HG03439 (cell line): ENCODE measurements around the gene TMBIM1.

Experiments used
- ATAC-seq: cut with Tn5 transposase; IDR thresholded peaks from one replicate; pipeline ENCODE4 v1.9.1; 2021; ENCODE audit warnings: mild to moderate bottlenecking, moderate library complexity; ENCODE audit not compliant: unreplicated experiment

Gene TMBIM1

DNA sequence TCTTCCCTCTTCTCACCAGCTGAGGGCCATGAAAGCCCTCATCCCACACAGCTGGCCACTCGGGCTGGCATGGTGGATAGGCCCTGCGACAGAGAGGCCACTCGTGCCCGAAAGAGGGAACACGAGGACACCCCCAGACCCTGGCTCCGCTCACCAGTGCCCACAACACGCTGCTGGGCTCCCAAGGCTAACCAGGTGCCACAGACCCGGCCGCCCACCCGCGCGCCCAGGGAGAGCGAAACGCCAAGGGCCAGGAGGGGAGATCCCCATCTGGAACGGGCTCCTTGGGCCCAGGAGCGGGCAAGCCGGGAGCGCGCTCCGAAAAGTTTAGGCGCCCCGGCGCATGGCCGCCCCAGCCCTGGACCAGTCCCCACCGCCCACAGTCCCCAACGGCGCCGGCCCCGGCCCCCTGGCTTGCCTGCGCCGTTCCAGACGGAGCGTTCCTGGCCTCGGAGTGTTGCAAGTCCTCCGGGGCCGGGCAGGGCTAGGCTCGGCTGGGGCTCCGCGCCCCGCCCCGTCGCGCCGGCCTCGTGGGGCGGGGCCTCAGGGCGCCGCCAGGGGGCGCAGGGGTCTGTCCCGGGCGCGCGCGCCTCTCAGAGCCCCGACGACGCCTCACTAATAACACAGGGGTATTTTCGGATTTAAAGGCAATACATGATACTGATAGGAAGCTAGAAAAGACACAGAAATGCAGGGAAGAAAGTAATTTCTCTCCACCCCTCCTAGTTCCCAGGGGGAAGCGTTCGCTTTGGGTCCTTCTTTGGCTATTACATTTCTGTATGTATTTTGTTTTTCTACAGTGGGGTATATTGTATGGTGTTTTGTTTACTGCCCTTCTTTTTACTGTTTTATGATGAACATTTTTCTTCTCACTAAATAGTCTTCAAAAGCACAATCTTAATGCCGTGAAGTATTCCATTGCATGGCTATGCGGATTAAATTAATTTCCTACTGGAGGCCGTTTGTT is at the start of gene TMBIM1:
Gene TMBIM1 (minus strand): TSS at position 456 of the 967 bp plus-strand sequence. CDS start 10,362 bp downstream, outside the sequence.
- peak; percentile 69 for ATAC-seq

DNA sequence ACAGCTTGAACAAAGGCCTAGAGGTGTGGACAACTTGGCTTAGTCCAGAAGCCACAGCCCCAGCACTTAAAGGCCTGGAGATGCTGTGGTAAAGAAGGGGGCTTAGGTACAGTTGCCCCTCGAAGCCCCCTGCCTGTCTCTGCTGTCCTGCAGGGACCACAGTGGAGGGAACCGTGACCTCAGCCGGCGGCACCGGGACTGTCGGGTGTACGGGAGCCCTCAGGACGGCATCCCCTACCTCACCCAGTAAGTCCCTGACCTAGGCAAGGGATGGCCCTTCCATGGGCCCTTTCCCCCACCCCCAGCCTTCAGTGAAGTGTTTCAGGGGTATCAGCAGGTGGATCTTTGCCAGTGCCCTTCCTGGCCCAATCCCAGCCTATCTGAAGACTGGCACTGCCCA is 49.1 kb upstream of the TMBIM1 start:
- ATAC-seq, result no peak

GRCh38 chr2:218340656-218341055 is 48.4 kb upstream of the TMBIM1 start:
- no peak for ATAC-seq

DNA sequence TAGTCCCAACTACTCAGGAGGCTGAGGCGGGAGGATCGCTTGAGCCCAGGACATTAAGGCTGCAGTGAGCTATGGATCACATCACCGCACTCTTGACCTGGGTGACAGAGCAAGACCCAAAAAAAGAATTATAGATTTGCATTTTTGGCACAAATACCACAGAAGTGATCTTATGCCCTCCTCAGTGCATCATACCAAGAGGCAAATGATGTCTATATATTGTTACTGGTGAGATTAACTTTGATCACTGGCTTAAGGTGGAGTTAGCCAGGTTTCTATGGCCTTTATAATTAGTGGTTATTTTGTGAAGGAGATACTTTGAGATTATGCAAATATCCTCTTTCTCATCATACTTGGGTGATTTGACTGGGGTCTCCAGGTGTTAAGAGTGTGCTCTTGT is 42.2 kb upstream of the TMBIM1 start:
- no peak for ATAC-seq

- ATAC-seq, result no peak
Measured at GRCh38 chr2:218332920-218333645, 40.8 kb upstream of the TMBIM1 start.

- ATAC-seq, result no peak
Measured at GRCh38 chr2:218332288-218332687, 40.0 kb upstream of the TMBIM1 start.

GRCh38 chr2:218331745-218332144 is 39.4 kb upstream of the TMBIM1 start:
- ATAC-seq, result no peak

DNA sequence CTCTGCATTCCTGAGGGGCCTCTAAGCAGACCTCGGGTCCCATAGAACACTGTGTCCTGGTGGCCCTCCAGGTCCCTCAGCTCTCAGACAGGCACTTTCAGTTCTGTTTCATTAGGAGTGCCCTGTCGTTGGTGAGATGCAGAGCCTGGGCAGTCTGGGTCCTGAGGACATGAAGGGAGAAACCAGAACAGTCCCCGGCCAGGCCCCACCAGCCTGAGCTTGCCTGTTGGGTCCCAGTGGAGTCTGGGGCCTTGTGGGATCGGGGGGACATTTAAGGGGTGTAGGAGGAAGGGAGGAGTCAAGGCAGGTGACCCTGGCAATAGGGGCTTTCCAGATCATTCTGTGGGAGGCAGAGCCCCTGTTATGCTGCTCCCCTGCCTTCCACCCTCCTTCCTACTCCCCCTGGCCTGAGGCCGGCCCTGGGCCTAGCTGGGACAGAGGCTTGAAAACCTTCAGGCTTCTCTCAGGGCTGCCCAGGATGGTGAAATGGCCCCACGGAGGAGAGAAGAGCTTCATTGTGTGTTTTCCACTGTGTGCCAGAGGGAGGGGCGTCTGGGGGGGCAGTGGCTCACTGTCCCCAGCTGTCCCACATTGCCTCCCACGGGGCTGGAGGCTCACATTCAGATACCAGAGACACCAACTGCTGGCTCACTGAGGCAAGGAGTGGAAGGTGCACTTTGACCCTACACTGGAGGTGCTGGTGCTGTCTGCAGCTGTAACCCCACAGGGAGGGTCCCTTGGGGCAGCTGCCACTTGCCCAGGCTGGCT is 37.7 kb upstream of the TMBIM1 start:
- ATAC-seq, result peak; percentile 47

DNA sequence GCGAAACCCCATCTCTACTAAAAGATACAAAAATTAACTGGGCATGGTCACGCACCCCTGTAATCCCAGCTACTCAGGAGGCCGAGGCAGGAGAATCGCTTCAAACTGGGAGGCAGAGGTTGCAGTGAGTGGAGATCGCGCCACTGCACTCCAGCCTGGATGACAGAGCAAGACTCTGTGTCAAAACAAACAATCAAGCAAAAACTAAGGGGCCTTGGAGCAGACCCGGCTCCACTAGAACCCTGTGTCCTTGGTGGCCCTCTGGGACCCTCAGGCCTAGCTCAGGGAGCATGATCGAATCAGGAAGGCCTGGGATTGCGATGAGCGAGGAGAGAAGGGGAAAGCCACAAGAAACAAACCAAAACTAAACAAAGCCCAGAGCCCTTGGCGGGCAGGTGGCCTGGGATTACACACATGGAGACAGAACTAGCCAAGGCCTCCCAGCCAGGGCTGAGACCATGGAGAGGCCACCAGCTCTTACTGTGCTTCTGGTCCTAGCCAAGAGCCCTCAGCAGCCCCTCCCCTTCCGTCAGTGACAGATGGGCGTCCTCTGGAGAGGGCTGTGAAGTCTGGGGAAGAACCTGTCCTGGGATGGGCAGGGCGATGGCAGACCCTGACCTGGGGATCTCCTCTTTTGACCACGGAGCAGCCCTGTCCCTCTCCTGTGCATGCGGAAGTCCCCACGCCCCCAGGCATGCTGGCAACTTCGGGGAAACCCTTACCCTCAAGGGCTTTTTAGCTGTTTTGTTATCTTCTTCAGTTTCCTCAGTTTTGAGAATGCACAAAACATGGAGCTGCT is 36.9 kb upstream of the TMBIM1 start:
- peak; percentile 38 for ATAC-seq

DNA sequence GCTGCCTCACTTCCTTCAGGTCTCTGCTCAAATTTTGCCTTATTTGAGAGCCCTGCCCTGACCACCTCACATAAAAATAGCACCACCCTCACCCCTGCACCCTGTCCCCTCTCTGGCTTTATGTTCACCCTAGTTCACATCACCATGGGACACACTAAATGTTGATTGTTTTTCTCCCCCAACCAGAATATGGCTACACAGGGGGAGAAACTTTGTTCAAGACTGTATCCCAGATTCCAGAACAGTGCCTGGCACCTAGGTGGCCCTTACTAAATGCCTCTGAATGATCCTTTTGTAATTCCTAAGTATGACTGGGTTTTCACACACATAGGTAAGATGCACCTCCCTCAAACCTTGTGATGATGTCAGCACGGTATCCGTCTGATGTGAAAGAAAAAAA is 36.0 kb upstream of the TMBIM1 start:
- no peak for ATAC-seq

- ATAC-seq, result no peak
Measured at GRCh38 chr2:218327451-218328210, 35.3 kb upstream of the TMBIM1 start.

GRCh38 chr2:218326315-218326714 is 34.0 kb upstream of the TMBIM1 start:
- ATAC-seq, result no peak

GRCh38 chr2:218325566-218326160 is 33.4 kb upstream of the TMBIM1 start:
- ATAC-seq, result no peak

DNA sequence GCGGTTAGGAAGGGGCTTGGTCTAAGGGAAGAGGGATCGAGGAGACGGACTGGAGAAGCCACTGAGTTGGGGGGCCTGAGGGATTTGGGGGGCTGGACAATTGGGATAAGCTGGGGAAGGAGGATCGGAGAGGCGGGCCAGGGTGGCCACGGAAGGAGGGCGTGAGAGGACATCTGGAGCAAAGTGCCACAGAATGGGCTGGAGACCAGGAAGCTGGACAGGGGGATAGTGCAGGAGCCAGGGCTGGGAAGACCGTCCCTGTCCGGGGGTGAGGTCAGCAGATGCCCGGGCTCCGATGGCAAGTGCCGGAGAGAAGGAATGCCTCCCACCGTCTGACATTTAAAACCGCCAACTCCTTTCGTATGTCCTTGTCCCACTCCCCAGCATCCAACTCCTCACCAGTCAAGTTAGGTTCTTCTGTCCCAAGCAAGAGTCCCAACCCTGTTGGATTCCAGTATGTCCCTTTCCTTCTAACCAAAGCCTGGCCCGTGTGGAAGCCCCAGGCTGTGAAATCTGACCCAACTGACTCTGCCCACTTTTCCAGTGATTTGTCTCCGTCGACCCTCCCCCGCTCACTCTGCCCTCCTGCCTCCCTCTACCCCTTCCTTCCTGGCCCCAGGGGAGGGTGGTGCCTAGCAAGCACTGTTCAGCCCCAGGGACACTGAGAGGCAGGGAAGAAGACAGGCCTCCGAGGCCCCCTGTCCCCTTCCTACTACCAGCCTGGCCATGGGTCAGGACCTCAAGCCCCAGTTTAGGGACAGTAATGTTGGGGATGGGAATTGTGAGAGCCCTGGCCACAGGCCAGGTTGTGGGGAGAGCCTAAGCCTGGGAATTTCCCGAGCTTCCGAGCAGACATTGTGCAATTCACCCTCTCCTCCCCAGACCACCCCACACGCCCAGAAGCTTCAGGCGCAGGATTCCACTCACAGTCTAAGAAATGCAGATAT is 31.5 kb upstream of the TMBIM1 start:
- ATAC-seq, result no peak

GRCh38 chr2:218322768-218323525 is 30.6 kb upstream of the TMBIM1 start:
- ATAC-seq, result peak; percentile 63

DNA sequence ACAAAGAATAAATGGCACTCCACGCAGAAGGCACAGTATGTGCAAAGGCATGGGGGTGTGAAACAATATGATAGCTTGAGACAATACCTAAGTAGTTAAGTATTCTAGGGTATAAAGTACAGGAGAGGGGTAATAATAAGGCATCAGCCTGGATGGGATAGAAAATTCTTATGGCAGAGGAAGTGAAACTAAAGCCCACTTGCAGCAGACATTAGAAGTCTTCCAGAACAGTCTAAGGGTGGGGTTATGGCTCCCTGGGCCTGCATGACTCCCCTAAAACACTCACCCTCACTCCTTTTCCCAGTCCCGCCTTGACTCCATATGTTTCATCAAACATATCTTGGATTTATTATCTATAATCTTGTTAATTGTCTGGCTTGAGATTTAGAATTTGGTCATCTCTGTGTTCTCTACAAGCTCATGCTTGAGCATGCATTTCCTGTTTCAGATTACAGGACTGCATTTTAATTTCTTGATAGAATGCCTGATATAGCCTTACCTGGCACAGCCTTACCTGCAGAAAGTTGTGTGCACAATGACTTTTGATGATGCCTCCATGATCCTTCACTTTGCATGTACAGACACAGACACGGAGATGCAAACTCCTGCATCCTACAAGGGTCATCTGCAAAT is 28.5 kb upstream of the TMBIM1 start:
- no peak for ATAC-seq

DNA sequence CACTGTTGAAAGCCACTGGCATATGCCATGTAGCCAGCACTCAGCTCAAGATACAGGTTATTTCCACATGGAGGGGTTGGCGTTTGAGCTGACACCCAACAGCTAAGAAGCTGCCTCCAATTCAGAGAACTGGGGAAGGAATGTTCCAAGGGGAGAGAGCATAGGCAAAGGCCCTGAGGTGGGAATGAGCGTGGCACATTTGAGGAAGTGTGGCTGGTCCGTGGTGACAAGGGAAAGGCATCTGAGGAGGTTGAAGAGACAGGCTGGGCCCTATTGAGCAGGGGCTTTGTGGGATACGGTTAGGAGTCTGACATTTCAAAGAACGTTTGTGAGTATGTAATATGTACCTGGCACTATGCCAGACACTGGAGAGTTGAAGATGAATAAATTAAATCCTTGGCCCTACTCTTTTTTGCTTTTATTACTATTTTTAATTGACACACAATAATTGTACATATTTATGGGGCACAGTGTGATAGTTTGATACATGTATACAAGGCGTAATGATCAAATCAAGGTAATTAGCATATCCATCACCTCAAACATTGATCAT is 27.6 kb upstream of the TMBIM1 start:
- no peak for ATAC-seq
